Loucy (cell line): ENCODE measurements around the gene MAP1A.

ENCODE experiments used
- H2AFZ ChIP-seq: fragments of 200-600 bp; sonication (generic); 2 replicates; pipeline ENCODE4 v1.6.0; 2016; ENCODE audit warnings: antibody characterized with exemption, mild to moderate bottlenecking, low read length, moderate library complexity
- H3F3A ChIP-seq: fragments of 200-600 bp; 2 replicates; pipeline ENCODE4 v1.6.0; 2016; ENCODE audit warnings: antibody characterized with exemption, low read depth, mild to moderate bottlenecking
- H3K27me3 ChIP-seq: fragments of 200-600 bp; sonication (generic); 2 replicates; pipeline ENCODE4 v1.6.1; 2014; ENCODE audit warnings: low read length, mild to moderate bottlenecking; ENCODE audit not compliant: insufficient read depth, poor library complexity, severe bottlenecking
- H3K36me3 ChIP-seq: fragments of 200-600 bp; sonication (generic); 2 replicates; pipeline ENCODE4 v1.6.1; 2016; ENCODE audit warnings: low read length; ENCODE audit not compliant: insufficient read depth
- H3K4me1 ChIP-seq: fragments of 200-600 bp; sonication (generic); 2 replicates; pipeline ENCODE4 v1.5.1; 2014; ENCODE audit warnings: low read length, mild to moderate bottlenecking; ENCODE audit not compliant: insufficient read depth, poor library complexity, severe bottlenecking
- H3K4me2 ChIP-seq: fragments of 200-600 bp; sonication (generic); 2 replicates; pipeline ENCODE4 v1.6.0; 2014; ENCODE audit warnings: antibody characterized with exemption, low read length, low read depth, mild to moderate bottlenecking; ENCODE audit not compliant: poor library complexity, severe bottlenecking
- H3K4me3 ChIP-seq: fragments of 200-600 bp; sonication (generic); 2 replicates; pipeline ENCODE4 v1.5.1; 2014; ENCODE audit warnings: low read length, mild to moderate bottlenecking, mixed read lengths; ENCODE audit not compliant: poor library complexity, severe bottlenecking
- H3K79me2 ChIP-seq: fragments of 200-600 bp; sonication (generic); 2 replicates; pipeline ENCODE4 v1.6.1; 2014; ENCODE audit warnings: low read length; ENCODE audit not compliant: insufficient read depth
- H3K9ac ChIP-seq: fragments of 200-600 bp; sonication (generic); 2 replicates; pipeline ENCODE4 v1.6.0; 2014; ENCODE audit warnings: mild to moderate bottlenecking, low read depth, low read length, moderate library complexity; ENCODE audit not compliant: poor library complexity, severe bottlenecking
- H3K9me2 ChIP-seq: fragments of 200-600 bp; sonication (generic); replicated peaks from 2 replicates; pipeline ENCODE4 v1.6.1; 2016; ENCODE audit warnings: low read depth, low read length, mixed read lengths
- H3K9me3 ChIP-seq: fragments of 200-600 bp; sonication (generic); 2 replicates; pipeline ENCODE4 v1.6.1; 2014; ENCODE audit warnings: mild to moderate bottlenecking, antibody characterized with exemption, low read length, low read depth; ENCODE audit not compliant: insufficient read depth
- H4K20me1 ChIP-seq: fragments of 200-600 bp; sonication (generic); 2 replicates; pipeline ENCODE4 v1.6.0; 2014; ENCODE audit warnings: antibody characterized with exemption, low read length, mild to moderate bottlenecking; ENCODE audit not compliant: insufficient read depth, poor library complexity, severe bottlenecking
- EZH2phosphoT487 ChIP-seq: fragments of 200-600 bp; IDR thresholded peaks from 2 replicates; pipeline ENCODE4 v1.6.1; 2018; ENCODE audit warnings: antibody characterized with exemption, mild to moderate bottlenecking, moderate library complexity, borderline replicate concordance
- TF ChIP-seq, protein P1 (sequence below): fragments of 200-600 bp; sonication (generic); conservative IDR thresholded peaks from 2 replicates; pipeline ENCODE4 v1.5.1; 2014; ENCODE audit warnings: mild to moderate bottlenecking, antibody characterized with exemption, low read length

Gene MAP1A

DNA sequence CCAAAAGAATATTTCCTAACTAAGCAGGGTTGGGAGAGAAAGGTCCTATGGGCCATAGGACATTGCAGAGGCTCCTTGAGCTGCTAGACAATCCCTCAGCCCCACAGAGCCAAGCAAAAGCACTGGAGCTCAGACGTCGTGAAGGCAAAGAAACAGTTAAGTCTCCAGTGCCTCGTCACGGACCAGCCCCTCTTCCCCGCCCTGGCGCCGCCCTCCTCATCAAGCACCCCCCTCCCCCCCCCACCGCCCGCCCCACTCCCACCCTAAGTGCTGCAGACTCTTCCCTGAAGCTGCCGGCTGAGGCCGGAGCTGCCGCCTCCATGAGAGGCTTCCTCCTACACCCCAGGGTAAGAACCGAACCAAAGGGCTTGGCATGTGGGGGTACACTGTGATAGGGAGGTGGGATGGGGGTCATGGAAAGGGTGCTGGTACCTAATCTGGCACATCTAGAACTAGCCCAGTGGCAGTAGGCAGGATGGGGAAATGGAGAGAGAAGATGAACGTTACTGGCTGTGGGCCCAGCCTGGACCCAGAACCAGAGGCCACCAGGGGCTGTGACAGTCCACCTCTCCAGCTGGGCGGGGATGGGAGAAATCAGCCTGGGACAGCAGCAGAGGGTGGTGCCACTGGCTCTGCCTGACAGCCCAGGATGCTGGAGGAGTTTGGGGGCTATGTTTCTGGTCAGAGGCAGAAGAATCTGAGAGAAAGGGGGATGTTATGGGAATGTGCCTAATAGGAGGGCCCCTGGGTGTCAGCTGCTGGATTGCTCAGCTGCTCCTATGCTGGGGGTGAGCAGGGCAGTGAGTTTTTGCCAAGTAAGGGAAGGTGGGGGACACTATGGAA lies at the start of gene MAP1A:
Gene MAP1A (plus strand): TSS at position 255 of the 843 bp plus-strand sequence. CDS start 3,866 bp downstream, outside the sequence.
- peaks cover 56% of the 10 kb centered on the region for H3K4me1 ChIP-seq
- H3K27me3 ChIP-seq, result no peaks in the 10 kb centered on the region
- H3K36me3 ChIP-seq, result no peaks in the 10 kb centered on the region; the same call in 1 of the 2 replicates
- H3K9me2 ChIP-seq, result no peaks in the 10 kb centered on the region
- peak within 1 kb of the TSS; percentile 73 for H2AFZ ChIP-seq
- no peaks in the 10 kb centered on the region for H3F3A ChIP-seq
- H3K4me2 ChIP-seq, result peak within 1 kb of the TSS; percentile 90
- H3K9me3 ChIP-seq, result no peaks in the 10 kb centered on the region
- TF ChIP-seq, protein P1, sequence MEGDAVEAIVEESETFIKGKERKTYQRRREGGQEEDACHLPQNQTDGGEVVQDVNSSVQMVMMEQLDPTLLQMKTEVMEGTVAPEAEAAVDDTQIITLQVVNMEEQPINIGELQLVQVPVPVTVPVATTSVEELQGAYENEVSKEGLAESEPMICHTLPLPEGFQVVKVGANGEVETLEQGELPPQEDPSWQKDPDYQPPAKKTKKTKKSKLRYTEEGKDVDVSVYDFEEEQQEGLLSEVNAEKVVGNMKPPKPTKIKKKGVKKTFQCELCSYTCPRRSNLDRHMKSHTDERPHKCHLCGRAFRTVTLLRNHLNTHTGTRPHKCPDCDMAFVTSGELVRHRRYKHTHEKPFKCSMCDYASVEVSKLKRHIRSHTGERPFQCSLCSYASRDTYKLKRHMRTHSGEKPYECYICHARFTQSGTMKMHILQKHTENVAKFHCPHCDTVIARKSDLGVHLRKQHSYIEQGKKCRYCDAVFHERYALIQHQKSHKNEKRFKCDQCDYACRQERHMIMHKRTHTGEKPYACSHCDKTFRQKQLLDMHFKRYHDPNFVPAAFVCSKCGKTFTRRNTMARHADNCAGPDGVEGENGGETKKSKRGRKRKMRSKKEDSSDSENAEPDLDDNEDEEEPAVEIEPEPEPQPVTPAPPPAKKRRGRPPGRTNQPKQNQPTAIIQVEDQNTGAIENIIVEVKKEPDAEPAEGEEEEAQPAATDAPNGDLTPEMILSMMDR, result no peak
- TF ChIP-seq EZH2phosphoT487, result no peak
- H4K20me1 ChIP-seq, result no peaks in the 10 kb centered on the region
- peak within 1 kb of the TSS; percentile 64 for H3K9ac ChIP-seq
- peak within 1 kb of the TSS; percentile 80 for H3K4me3 ChIP-seq
- no peaks in the 10 kb centered on the region for H3K79me2 ChIP-seq

DNA sequence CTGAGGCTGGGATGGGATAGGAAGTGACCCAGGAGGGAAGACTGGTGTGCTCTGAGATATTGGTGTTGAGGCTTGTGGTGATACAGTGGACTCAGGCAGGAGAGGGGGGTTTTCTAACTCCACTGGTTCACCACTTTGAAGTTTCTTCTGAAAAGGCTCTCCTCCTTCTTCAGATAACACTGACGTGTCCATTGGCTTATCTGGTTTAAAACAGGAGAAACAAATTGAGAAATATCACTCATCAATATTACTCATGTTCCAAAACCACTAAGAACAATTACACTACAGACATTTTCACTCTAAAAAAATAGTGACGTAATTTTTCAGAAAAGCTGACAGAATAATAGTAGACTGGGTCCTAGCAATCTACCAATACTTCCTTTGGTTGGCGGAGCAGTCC lies 47.5 kb upstream of the MAP1A start:
- Histone ChIP-seq H3K36me3 (peaks cover 70% of the 10 kb centered on the region; the same call in 1 of the 2 replicates), H4K20me1 (no peaks in the 10 kb centered on the region), H3F3A (no peaks in the 10 kb centered on the region), H3K79me2 (no peaks in the 10 kb centered on the region), H3K9me2 (no peaks in the 10 kb centered on the region), H3K4me2 (no peak overlapping the region), H3K4me1 (no peaks in the 10 kb centered on the region), H3K9ac (no peak overlapping the region), H3K4me3 (no peak overlapping the region), H3K27me3 (no peaks in the 10 kb centered on the region), H2AFZ (no peak overlapping the region), H3K9me3 (no peaks in the 10 kb centered on the region)
- no peak for TF ChIP-seq EZH2phosphoT487

DNA sequence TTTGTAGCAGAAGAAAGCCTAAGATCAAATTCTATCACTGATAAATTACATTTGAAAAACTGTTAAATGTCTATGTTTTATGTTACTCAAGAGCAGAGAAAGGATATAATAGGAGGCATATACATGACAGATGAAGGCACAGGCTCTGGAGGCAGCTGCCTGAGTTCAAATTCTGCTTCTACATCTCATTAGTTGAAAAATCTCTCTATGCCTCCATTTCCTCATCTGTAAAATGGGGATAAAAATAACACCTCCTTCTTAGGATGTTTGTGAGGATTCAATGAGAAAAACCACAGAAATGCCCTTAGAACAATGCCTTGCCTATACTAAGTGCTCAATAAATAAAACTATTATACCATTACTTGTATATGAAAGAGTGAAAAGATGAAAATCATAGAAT lies 45.4 kb upstream of the MAP1A start:
- Histone ChIP-seq H3K9me2 (no peaks in the 10 kb centered on the region), H3K4me3 (no peak overlapping the region), H4K20me1 (no peaks in the 10 kb centered on the region), H3K4me2 (no peak overlapping the region), H3K36me3 (peaks cover 71% of the 10 kb centered on the region; the same call in 1 of the 2 replicates), H3K79me2 (no peaks in the 10 kb centered on the region), H2AFZ (no peak overlapping the region), H3K9ac (no peak overlapping the region), H3F3A (no peaks in the 10 kb centered on the region), H3K9me3 (no peaks in the 10 kb centered on the region), H3K4me1 (no peaks in the 10 kb centered on the region), H3K27me3 (no peaks in the 10 kb centered on the region)
- no peak for TF ChIP-seq EZH2phosphoT487
- TF ChIP-seq, protein P1, result no peak
